Spleen (tissue), 7 donors: ENCODE results near the gene LMBR1.

Source experiments
- CTCF ChIP-seq, 11 experiments: fragments of 200-600 bp in 7 of 11; fragments of 450-650 bp in 4 of 11; sonication (generic) in 4 of 11; IDR thresholded peaks in 8 of 11; conservative IDR thresholded peaks in 3 of 11; 1 replicate in 7 of 11; 2 replicates in 4 of 11; pipeline versions ENCODE4 v1.4.0 to v1.8.0; 2016 to 2021; ENCODE audit warnings: antibody characterized with exemption in 11 of 11, inconsistent platforms in 4 of 11, mild to moderate bottlenecking in 1 of 11
- POLR2A ChIP-seq, 3 donors: fragments of 450-650 bp; IDR thresholded peaks; one replicate each; pipeline ENCODE4 v1.5.1; 2017; ENCODE audit warnings: antibody characterized with exemption in 3 of 3, mild to moderate bottlenecking in 1 of 3
- POLR2AphosphoS5 ChIP-seq, 3 donors: sonication (generic); formaldehyde crosslinking; IDR thresholded peaks; one replicate each; pipeline ENCODE4 v1.5.1; 2017; ENCODE audit warnings: antibody characterized with exemption in 3 of 3
- donor health status: DM: no; HTN: no; CAD: no; lungs with moderate emphysema.
- donor health status: DM: no; HTN: no; CAD: no.
- donor health status: DM: no; HTN: no; CAD: no.

DNA sequence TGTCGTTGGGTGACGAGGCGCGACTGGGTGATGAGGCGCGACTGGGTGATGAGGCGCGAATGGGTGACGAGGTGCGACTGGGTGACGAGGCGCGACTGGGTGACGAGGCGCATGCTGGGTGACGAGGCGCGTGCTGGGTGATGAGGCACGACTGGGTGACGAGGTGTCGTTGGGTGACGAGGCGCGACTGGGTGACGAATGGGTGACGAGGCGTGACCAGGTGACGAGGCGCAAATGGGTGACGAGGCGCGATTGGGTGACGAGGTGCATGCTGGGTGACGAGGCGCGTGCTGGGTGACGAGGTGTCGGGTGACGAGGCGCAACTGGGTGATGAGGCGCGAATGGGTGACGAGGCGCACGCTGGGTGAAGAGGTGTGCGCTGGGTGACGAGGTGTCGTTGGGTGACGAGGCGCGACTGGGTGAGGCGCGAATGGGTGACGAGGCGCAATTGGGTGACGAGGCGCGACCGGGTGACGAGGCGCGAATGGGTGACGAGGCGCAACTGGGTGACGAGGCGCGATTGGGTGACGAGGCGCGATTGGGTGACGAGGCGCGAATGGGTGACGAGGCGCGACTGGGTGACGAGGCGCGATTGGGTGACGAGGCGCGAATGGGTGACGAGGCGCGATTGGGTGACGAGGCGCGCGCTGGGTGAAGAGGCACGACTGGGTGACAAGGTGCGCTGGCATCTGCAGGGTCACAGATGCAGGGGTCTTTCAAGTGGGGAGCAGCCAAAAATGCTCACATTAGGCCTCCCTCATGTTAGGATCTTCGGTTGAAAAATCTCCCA is 48.6 kb upstream of the LMBR1 start:
- TF ChIP-seq CTCF (IDR thresholded peaks at IDR 0.05 in 8 of 11, conservative IDR thresholded peaks at IDR 0.05 in 3 of 11) (no peak), POLR2A (IDR thresholded peaks at IDR 0.05) (no peak), POLR2AphosphoS5 (IDR thresholded peaks at IDR 0.05) (no peak)
